HL-60 (cell line): Measurements from ENCODE around the gene DEFB113.

Experiments used
- GABPA ChIP-seq: IDR thresholded peaks from 2 replicates; pipeline ENCODE4 v1.6.1; 2012; ENCODE audit warnings: low read depth
- POLR2AphosphoS5 ChIP-seq: IDR thresholded peaks from 2 replicates; pipeline ENCODE4 v1.6.1; 2012; ENCODE audit warnings: low read depth
- TF ChIP-seq, protein P1 (sequence below): IDR thresholded peaks from one replicate; pipeline ENCODE4 v1.5.1; 2011; ENCODE audit warnings: low read length, control low read depth, inconsistent platforms; ENCODE audit not compliant: insufficient read depth
- TF ChIP-seq, protein P2 (sequence below): IDR thresholded peaks from 2 replicates; pipeline ENCODE4 v1.6.1; 2012; ENCODE audit warnings: low read depth; ENCODE audit not compliant: insufficient replicate concordance

DNA sequence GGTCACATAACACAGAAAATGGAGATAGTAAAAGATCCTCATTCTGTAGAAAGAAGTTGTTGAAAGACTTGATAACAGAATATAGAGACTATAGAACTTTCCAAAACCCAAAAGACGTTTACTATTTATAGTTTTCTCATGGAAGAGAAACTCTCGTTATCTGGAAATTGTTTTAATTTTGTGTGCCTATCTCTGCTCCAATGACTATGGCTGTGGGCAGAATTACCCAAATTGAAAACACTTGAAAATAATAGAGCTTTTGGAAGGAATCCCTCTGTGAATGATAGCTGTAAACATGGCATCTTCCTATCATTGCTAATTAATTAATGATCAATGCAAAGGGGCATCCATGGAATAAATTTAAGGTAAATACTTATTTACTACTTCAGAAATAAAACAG lies 5.4 kb downstream of the DEFB113 start, which contains the start of gene DEFB114:
- TF ChIP-seq, protein P1, sequence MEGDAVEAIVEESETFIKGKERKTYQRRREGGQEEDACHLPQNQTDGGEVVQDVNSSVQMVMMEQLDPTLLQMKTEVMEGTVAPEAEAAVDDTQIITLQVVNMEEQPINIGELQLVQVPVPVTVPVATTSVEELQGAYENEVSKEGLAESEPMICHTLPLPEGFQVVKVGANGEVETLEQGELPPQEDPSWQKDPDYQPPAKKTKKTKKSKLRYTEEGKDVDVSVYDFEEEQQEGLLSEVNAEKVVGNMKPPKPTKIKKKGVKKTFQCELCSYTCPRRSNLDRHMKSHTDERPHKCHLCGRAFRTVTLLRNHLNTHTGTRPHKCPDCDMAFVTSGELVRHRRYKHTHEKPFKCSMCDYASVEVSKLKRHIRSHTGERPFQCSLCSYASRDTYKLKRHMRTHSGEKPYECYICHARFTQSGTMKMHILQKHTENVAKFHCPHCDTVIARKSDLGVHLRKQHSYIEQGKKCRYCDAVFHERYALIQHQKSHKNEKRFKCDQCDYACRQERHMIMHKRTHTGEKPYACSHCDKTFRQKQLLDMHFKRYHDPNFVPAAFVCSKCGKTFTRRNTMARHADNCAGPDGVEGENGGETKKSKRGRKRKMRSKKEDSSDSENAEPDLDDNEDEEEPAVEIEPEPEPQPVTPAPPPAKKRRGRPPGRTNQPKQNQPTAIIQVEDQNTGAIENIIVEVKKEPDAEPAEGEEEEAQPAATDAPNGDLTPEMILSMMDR: no peak
- TF ChIP-seq GABPA: no peak
- no peak for TF ChIP-seq POLR2AphosphoS5
- TF ChIP-seq, protein P2, sequence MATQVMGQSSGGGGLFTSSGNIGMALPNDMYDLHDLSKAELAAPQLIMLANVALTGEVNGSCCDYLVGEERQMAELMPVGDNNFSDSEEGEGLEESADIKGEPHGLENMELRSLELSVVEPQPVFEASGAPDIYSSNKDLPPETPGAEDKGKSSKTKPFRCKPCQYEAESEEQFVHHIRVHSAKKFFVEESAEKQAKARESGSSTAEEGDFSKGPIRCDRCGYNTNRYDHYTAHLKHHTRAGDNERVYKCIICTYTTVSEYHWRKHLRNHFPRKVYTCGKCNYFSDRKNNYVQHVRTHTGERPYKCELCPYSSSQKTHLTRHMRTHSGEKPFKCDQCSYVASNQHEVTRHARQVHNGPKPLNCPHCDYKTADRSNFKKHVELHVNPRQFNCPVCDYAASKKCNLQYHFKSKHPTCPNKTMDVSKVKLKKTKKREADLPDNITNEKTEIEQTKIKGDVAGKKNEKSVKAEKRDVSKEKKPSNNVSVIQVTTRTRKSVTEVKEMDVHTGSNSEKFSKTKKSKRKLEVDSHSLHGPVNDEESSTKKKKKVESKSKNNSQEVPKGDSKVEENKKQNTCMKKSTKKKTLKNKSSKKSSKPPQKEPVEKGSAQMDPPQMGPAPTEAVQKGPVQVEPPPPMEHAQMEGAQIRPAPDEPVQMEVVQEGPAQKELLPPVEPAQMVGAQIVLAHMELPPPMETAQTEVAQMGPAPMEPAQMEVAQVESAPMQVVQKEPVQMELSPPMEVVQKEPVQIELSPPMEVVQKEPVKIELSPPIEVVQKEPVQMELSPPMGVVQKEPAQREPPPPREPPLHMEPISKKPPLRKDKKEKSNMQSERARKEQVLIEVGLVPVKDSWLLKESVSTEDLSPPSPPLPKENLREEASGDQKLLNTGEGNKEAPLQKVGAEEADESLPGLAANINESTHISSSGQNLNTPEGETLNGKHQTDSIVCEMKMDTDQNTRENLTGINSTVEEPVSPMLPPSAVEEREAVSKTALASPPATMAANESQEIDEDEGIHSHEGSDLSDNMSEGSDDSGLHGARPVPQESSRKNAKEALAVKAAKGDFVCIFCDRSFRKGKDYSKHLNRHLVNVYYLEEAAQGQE: no peak
